IPS-18a (cell line): ENCODE data around the gene CEP162.
"Not testable (repeated sequence)": the region's sequence is repeated elsewhere in the genome, so short reads cannot be mapped to it uniquely, and the experiment has no call there.

Experiments
- H3K27ac ChIP-seq: one replicate; pipeline ENCODE4 v1.5.1; 2013; ENCODE audit warnings: low read length
- H3K27me3 ChIP-seq: one replicate; pipeline ENCODE4 v1.6.1; 2013; ENCODE audit warnings: mild to moderate bottlenecking, low read length; ENCODE audit not compliant: control insufficient read depth, insufficient read depth
- H3K36me3 ChIP-seq: one replicate; pipeline ENCODE4 v1.6.1; 2013; ENCODE audit warnings: low read depth, low read length; ENCODE audit not compliant: control insufficient read depth
- H3K4me1 ChIP-seq: one replicate; pipeline ENCODE4 v1.6.1; 2013; ENCODE audit warnings: low read depth, low read length; ENCODE audit not compliant: control insufficient read depth
- H3K4me3 ChIP-seq: one replicate; pipeline ENCODE4 v1.5.1; 2013; ENCODE audit warnings: low read length
- H3K9ac ChIP-seq: one replicate; pipeline ENCODE4 v1.6.1; 2013; ENCODE audit warnings: mild to moderate bottlenecking, low read length, moderate library complexity
- H3K9me3 ChIP-seq: one replicate; pipeline ENCODE4 v1.6.1; 2013; ENCODE audit warnings: low read depth, low read length; ENCODE audit not compliant: control insufficient read depth

CEP162 gene

DNA sequence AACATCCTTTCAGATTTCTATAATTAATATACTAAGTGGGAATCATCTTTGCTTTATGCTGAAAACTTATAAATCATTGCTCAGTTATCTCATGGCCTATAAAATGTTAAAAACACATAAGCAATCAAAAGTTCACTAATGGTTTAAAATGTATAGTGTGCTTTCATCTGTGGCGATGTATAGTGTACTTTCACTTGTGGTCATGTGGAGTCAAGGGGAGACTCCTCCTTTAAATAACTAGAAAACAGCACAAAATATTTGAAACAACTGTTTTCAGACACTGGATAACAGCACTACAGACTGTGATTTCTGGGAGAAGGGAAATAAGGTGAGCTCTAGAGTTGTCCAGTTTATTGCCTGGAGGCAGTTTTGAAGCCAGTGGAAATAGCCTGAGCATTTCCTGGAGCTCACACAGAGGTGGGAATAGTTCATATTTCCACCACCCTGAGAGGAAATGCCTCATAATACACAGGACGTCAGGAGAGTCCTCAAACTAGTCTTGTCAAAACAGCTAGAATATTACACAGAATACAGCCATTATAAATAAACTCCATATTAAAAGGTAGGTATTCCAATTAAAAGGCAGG lies 89.4 kb downstream of the CEP162 start:
- no peak overlapping the region for H3K27ac ChIP-seq
- no peaks in the 10 kb centered on the region for H3K27me3 ChIP-seq
- no peaks in the 10 kb centered on the region for H3K9me3 ChIP-seq
- no peak overlapping the region for H3K4me3 ChIP-seq
- no peaks in the 10 kb centered on the region for H3K4me1 ChIP-seq
- no peak overlapping the region for H3K9ac ChIP-seq
- H3K36me3 ChIP-seq: no peaks in the 10 kb centered on the region

GRCh38 chr6:84137051-84137375 lies 90.4 kb downstream of the CEP162 start:
- Histone ChIP-seq H3K36me3 (no peaks in the 10 kb centered on the region), H3K27ac (no peak overlapping the region), H3K9me3 (no peaks in the 10 kb centered on the region), H3K27me3 (no peaks in the 10 kb centered on the region), H3K4me3 (no peak overlapping the region), H3K9ac (no peak overlapping the region), H3K4me1 (no peaks in the 10 kb centered on the region)

DNA sequence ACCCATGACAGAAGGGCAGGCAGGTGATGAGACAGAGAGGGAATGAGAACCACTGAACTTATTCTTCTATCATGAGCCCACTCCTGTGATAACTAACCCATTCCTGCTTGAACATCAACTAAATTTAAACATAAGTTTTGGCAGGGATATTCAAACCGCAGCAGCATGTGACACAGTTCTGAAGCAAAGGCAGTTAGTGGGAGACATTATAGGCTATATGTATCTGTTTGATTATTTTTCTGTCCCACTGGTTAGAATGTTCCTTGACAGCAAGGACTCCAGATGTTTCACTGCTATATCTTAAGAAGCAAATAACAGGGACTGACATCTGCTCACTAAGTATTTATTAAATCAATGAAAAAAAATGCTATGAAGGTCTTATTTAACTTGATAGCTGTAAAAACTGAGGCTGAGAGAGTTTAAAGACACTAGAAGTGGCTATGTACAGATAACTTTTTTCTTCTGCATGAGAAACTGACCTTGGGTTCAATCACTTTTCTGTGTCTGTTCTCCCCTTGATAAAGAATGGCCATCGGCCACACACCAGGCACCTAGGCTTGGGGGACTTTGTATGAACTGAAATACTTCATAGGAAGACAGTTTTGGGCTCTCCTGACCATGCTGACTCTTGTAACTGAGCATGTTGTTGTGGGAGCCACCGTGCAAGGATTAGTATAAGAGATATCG lies 90.9 kb downstream of the CEP162 start:
- Histone ChIP-seq H3K36me3 (no peaks in the 10 kb centered on the region), H3K27me3 (no peaks in the 10 kb centered on the region), H3K9ac (no peak overlapping the region), H3K4me1 (no peaks in the 10 kb centered on the region), H3K27ac (no peak overlapping the region), H3K9me3 (no peaks in the 10 kb centered on the region), H3K4me3 (no peak overlapping the region)

GRCh38 chr6:84135291-84135690 lies 92.2 kb downstream of the CEP162 start:
- H3K4me1 ChIP-seq: no peaks in the 10 kb centered on the region
- no peaks in the 10 kb centered on the region for H3K36me3 ChIP-seq
- no peaks in the 10 kb centered on the region for H3K27me3 ChIP-seq
- no peak overlapping the region for H3K4me3 ChIP-seq
- H3K27ac ChIP-seq: no peak overlapping the region
- H3K9ac ChIP-seq: no peak overlapping the region
- H3K9me3 ChIP-seq: no peaks in the 10 kb centered on the region

- H3K27ac ChIP-seq, H3K36me3 ChIP-seq, H3K27me3 ChIP-seq, H3K4me1 ChIP-seq, H3K4me3 ChIP-seq, H3K9me3 ChIP-seq, H3K9ac ChIP-seq: not testable (repeated sequence)
Measured at GRCh38 chr6:84133385-84133784, 94.1 kb downstream of the CEP162 start.

DNA sequence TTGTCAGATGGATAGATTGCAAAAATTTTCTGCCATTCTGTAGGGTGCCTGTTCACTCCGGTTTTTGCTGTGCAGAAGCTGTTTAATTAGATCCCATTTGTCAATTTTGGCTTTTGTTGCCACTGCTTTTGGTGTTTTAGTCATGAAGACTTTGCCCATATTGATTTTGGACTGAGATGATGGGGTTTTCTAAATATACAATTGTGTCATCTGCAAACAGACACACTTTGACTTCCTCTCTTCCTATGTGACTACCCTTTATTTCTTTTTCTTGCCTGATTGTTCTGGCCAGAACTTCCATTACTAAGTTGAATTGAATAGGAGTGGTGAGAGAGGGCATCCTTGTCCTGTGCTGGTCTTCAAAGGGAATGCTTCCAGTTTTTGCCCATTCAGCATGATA lies 97.9 kb downstream of the CEP162 start:
- not testable (repeated sequence) for H3K4me3 ChIP-seq, H3K36me3 ChIP-seq, H3K9ac ChIP-seq, H3K27me3 ChIP-seq, H3K9me3 ChIP-seq, H3K4me1 ChIP-seq, H3K27ac ChIP-seq

GRCh38 chr6:84123186-84123585 lies 104.3 kb downstream of the CEP162 start:
- Histone ChIP-seq H3K4me1 (no peaks in the 10 kb centered on the region), H3K9ac (no peak overlapping the region), H3K4me3 (no peak overlapping the region), H3K27ac (no peak overlapping the region), H3K27me3 (no peaks in the 10 kb centered on the region), H3K36me3 (peaks cover 6% of the 10 kb centered on the region), H3K9me3 (no peaks in the 10 kb centered on the region)

GRCh38 chr6:84119277-84119676 lies 108.2 kb downstream of the CEP162 start:
- Histone ChIP-seq H3K4me3 (no peak overlapping the region), H3K27me3 (no peaks in the 10 kb centered on the region), H3K4me1 (no peaks in the 10 kb centered on the region), H3K27ac (no peak overlapping the region), H3K36me3 (no peaks in the 10 kb centered on the region), H3K9ac (no peak overlapping the region), H3K9me3 (no peaks in the 10 kb centered on the region)

DNA sequence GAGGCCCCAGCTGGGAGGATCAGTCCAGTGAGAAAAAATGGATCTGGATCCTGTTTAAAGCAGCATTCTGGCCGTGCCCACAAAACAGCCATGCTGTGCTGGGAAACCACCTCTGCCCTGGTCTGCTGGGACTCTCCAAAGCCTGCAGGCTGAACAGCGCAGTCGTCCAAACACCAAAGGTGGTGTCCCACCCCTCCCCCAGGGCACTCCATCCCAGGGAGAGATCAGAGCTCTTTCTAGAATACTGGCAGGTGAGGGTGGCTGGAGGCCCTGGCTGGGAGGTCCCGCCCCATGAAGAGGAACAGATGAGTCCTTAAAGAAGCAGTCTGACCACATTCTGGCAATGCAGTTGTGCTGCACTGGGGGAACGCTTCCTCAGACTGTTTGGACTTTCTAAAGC lies 109.3 kb downstream of the CEP162 start:
- H3K9me3 ChIP-seq: no peaks in the 10 kb centered on the region
- H3K9ac ChIP-seq: no peak overlapping the region
- H3K27me3 ChIP-seq: no peaks in the 10 kb centered on the region
- H3K27ac ChIP-seq: no peak overlapping the region
- H3K4me3 ChIP-seq: no peak overlapping the region
- H3K36me3 ChIP-seq: no peaks in the 10 kb centered on the region
- no peaks in the 10 kb centered on the region for H3K4me1 ChIP-seq

DNA sequence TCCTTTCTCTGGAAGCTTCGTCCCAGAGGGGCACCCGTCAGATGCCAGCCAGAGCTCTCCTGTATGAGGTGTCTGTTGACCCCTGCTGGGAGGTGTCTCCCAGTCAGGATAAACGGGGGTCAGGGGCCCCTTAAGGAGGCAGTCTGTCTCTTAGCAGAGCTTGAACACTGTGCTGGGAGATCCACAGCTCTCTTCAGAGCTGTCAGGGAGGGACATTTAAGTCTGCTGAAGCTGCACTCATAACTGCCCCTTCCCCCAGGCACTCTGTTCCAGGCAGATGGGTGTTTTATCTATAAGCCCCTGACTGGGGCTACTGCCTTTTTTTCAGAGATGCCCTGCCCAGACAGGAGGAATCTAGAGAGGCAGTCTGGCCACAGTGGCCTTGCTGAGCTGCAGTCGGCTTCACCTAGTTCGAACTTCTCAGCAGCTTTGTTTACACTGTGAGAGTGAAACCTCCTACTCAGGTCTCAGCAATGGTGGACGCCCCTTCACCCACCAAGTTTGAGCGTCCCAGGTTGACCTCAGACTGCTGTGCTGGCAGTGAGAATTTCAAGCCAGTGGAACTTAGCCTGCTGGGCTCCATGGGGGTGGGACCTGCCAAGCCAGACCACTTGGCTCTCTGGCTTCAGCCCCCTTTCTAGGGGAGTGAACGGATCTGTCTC lies 112.4 kb downstream of the CEP162 start:
- H3K36me3 ChIP-seq: not testable (repeated sequence)

GRCh38 chr6:84111351-84111750 lies 116.1 kb downstream of the CEP162 start:
- H3K36me3 ChIP-seq, H3K4me3 ChIP-seq, H3K27me3 ChIP-seq, H3K4me1 ChIP-seq, H3K27ac ChIP-seq, H3K9me3 ChIP-seq, H3K9ac ChIP-seq: not testable (repeated sequence)

More for the DNA sequence above, 112.4 kb downstream of the CEP162 start:
- not testable (repeated sequence) for H3K4me3 ChIP-seq, H3K9ac ChIP-seq, H3K9me3 ChIP-seq, H3K4me1 ChIP-seq, H3K27ac ChIP-seq, H3K27me3 ChIP-seq

- H3K9ac ChIP-seq: no peak overlapping the region
Measured at GRCh38 chr6:84107495-84107894, 119.9 kb downstream of the CEP162 start.

More at GRCh38 chr6:84107495-84107894, 119.9 kb downstream of the CEP162 start:
- peaks cover 4% of the 10 kb centered on the region for H3K9me3 ChIP-seq
- no peak overlapping the region for H3K4me3 ChIP-seq
- H3K27me3 ChIP-seq: no peaks in the 10 kb centered on the region
- H3K27ac ChIP-seq: no peak overlapping the region
- no peaks in the 10 kb centered on the region for H3K36me3 ChIP-seq
- H3K4me1 ChIP-seq: no peaks in the 10 kb centered on the region
